Measurements from ENCODE around the gene SPATC1L.

Gene SPATC1L

GRCh38 chr21:46117586-46118315 is 66.5 kb downstream of the SPATC1L start:
- Histone ChIP-seq H3K4me1 (ENCODE audit: insufficient read depth, insufficient read length) (peaks cover 8% of the 10 kb centered on the region), H3K36me3 (ENCODE audit: insufficient read depth, insufficient read length, low read length) (peaks cover 97% of the 10 kb centered on the region), H3K27me3 (ENCODE audit: insufficient read depth, insufficient read length) (no peaks in the 10 kb centered on the region), H3K9me3 (ENCODE audit: insufficient read depth, low read length) (peaks cover 15% of the 10 kb centered on the region), H3K4me3 (ENCODE audit: insufficient read length, low read depth) (no peak overlapping the region), H3K9ac (ENCODE audit: insufficient read length, low read depth) (no peak overlapping the region)
- no peak for DNase-seq (ENCODE audit: low read depth, low spot score)
- TF ChIP-seq SUZ12 (IDR thresholded peaks at IDR 0.05; ENCODE audit: extremely low read depth, insufficient read depth, insufficient read length) (no peak), ZNF274 (IDR thresholded peaks at IDR 0.05; ENCODE audit: low read depth, low read length) (no peak), YY1 (IDR thresholded peaks at IDR 0.05; ENCODE audit: insufficient read depth, insufficient read length) (no peak)

- H3K4me3 ChIP-seq (ENCODE audit: insufficient read length, low read depth) = no peak overlapping the region
- DNase-seq (ENCODE audit: low read depth, low spot score) = no peak
- H3K4me1 ChIP-seq (ENCODE audit: insufficient read depth, insufficient read length) = peaks cover 7% of the 10 kb centered on the region
- H3K36me3 ChIP-seq (ENCODE audit: insufficient read depth, insufficient read length, low read length) = peaks cover 97% of the 10 kb centered on the region
- TF ChIP-seq YY1 (IDR thresholded peaks at IDR 0.05; ENCODE audit: insufficient read depth, insufficient read length) (no peak), SUZ12 (IDR thresholded peaks at IDR 0.05; ENCODE audit: extremely low read depth, insufficient read depth, insufficient read length) (no peak), ZNF274 (IDR thresholded peaks at IDR 0.05; ENCODE audit: low read depth, low read length) (no peak)
- no peak overlapping the region for H3K9ac ChIP-seq (ENCODE audit: insufficient read length, low read depth)
- peaks cover 15% of the 10 kb centered on the region for H3K9me3 ChIP-seq (ENCODE audit: insufficient read depth, low read length)
- no peaks in the 10 kb centered on the region for H3K27me3 ChIP-seq (ENCODE audit: insufficient read depth, insufficient read length)
Observed at GRCh38 chr21:46116776-46117585, 67.3 kb downstream of the SPATC1L start.

GRCh38 chr21:46116189-46116775 is 68.0 kb downstream of the SPATC1L start:
- TF ChIP-seq YY1 (IDR thresholded peaks at IDR 0.05; ENCODE audit: insufficient read depth, insufficient read length) (no peak), SUZ12 (IDR thresholded peaks at IDR 0.05; ENCODE audit: extremely low read depth, insufficient read depth, insufficient read length) (no peak), ZNF274 (IDR thresholded peaks at IDR 0.05; ENCODE audit: low read depth, low read length) (no peak)
- peaks cover 15% of the 10 kb centered on the region for H3K9me3 ChIP-seq (ENCODE audit: insufficient read depth, low read length)
- no peak overlapping the region for H3K4me3 ChIP-seq (ENCODE audit: insufficient read length, low read depth)
- DNase-seq (ENCODE audit: low read depth, low spot score) = no peak
- no peaks in the 10 kb centered on the region for H3K27me3 ChIP-seq (ENCODE audit: insufficient read depth, insufficient read length)
- H3K36me3 ChIP-seq (ENCODE audit: insufficient read depth, insufficient read length, low read length) = peaks cover 94% of the 10 kb centered on the region
- H3K4me1 ChIP-seq (ENCODE audit: insufficient read depth, insufficient read length) = peaks cover 5% of the 10 kb centered on the region
- H3K9ac ChIP-seq (ENCODE audit: insufficient read length, low read depth) = no peak overlapping the region

- no peak for DNase-seq (ENCODE audit: low read depth, low spot score)
- Histone ChIP-seq H3K4me3 (ENCODE audit: insufficient read length, low read depth) (no peak overlapping the region), H3K4me1 (ENCODE audit: insufficient read depth, insufficient read length) (peaks cover 6% of the 10 kb centered on the region), H3K27me3 (ENCODE audit: insufficient read depth, insufficient read length) (no peaks in the 10 kb centered on the region), H3K36me3 (ENCODE audit: insufficient read depth, insufficient read length, low read length) (peaks cover 94% of the 10 kb centered on the region), H3K9ac (ENCODE audit: insufficient read length, low read depth) (no peak overlapping the region), H3K9me3 (ENCODE audit: insufficient read depth, low read length) (peaks cover 15% of the 10 kb centered on the region)
- TF ChIP-seq ZNF274 (IDR thresholded peaks at IDR 0.05; ENCODE audit: low read depth, low read length) = no peak
Observed at GRCh38 chr21:46115441-46116188, 68.6 kb downstream of the SPATC1L start.

- Histone ChIP-seq H3K4me1 (ENCODE audit: insufficient read depth, insufficient read length) (peaks cover 10% of the 10 kb centered on the region), H3K36me3 (ENCODE audit: insufficient read depth, insufficient read length, low read length) (peaks cover 91% of the 10 kb centered on the region)
Observed at GRCh38 chr21:46114963-46115362, 69.3 kb downstream of the SPATC1L start.

GRCh38 chr21:46113497-46114176 is 70.6 kb downstream of the SPATC1L start:
- DNase-seq (ENCODE audit: low read depth, low spot score) = no peak
- Histone ChIP-seq H3K27me3 (ENCODE audit: insufficient read depth, insufficient read length) (no peaks in the 10 kb centered on the region), H3K9me3 (ENCODE audit: insufficient read depth, low read length) (peaks cover 26% of the 10 kb centered on the region), H3K4me1 (ENCODE audit: insufficient read depth, insufficient read length) (peaks cover 16% of the 10 kb centered on the region), H3K36me3 (ENCODE audit: insufficient read depth, insufficient read length, low read length) (peaks cover 84% of the 10 kb centered on the region), H3K4me3 (ENCODE audit: insufficient read length, low read depth) (no peak overlapping the region), H3K9ac (ENCODE audit: insufficient read length, low read depth) (no peak overlapping the region)
- TF ChIP-seq YY1 (IDR thresholded peaks at IDR 0.05; ENCODE audit: insufficient read depth, insufficient read length) = no peak

More at GRCh38 chr21:46114963-46115362, 69.3 kb downstream of the SPATC1L start:
- no peak for DNase-seq (ENCODE audit: low read depth, low spot score)
- no peak for TF ChIP-seq YY1 (IDR thresholded peaks at IDR 0.05; ENCODE audit: insufficient read depth, insufficient read length)
- TF ChIP-seq SUZ12 (IDR thresholded peaks at IDR 0.05; ENCODE audit: extremely low read depth, insufficient read depth, insufficient read length) = no peak
- TF ChIP-seq ZNF274 (IDR thresholded peaks at IDR 0.05; ENCODE audit: low read depth, low read length) = no peak
- Histone ChIP-seq H3K4me3 (ENCODE audit: insufficient read length, low read depth) (no peak overlapping the region), H3K27me3 (ENCODE audit: insufficient read depth, insufficient read length) (no peaks in the 10 kb centered on the region), H3K9ac (ENCODE audit: insufficient read length, low read depth) (no peak overlapping the region), H3K9me3 (ENCODE audit: insufficient read depth, low read length) (peaks cover 15% of the 10 kb centered on the region)
